ENCODE measurements around the gene PRKAB1.

DNA sequence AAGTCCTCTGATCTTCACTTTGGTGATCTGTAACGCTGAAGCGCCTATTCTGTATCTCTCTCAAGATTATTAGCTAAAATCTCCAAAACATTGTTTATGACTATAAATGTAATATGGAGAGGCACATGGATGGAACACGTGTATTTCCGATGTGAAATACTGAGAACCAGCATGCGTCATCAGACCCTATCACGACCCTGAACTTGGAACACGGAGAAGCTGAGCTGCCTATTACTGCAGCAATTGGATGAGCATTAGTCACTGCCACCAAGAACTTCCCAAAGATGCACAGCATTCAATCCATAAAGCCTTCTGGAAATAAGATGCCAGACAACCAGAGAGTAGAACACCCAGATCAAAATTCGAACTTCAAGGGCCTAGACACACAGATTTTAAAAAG is 61.9 kb downstream of the PRKAB1 start:
- TF ChIP-seq, protein P1, sequence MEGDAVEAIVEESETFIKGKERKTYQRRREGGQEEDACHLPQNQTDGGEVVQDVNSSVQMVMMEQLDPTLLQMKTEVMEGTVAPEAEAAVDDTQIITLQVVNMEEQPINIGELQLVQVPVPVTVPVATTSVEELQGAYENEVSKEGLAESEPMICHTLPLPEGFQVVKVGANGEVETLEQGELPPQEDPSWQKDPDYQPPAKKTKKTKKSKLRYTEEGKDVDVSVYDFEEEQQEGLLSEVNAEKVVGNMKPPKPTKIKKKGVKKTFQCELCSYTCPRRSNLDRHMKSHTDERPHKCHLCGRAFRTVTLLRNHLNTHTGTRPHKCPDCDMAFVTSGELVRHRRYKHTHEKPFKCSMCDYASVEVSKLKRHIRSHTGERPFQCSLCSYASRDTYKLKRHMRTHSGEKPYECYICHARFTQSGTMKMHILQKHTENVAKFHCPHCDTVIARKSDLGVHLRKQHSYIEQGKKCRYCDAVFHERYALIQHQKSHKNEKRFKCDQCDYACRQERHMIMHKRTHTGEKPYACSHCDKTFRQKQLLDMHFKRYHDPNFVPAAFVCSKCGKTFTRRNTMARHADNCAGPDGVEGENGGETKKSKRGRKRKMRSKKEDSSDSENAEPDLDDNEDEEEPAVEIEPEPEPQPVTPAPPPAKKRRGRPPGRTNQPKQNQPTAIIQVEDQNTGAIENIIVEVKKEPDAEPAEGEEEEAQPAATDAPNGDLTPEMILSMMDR (IDR thresholded peaks at IDR 0.05): no peak
- TF ChIP-seq POLR2A (IDR thresholded peaks at IDR 0.05): no peak
- no peak for TF ChIP-seq POLR2AphosphoS5 (IDR thresholded peaks at IDR 0.05)
